Lung (tissue), 12 donors: Measurements from ENCODE around the gene EDN2. TPM values are rescaled to one million over a fixed set of nuclear protein-coding genes. Genes with fewer than 3 reads are reported as not detected.

ENCODE experiments used
- ATAC-seq: fragments of 200-7000 bp; cut with Tn5 transposase; one replicate; pipeline ENCODE4 v1.9.1; 2020; ENCODE audit warnings: moderate number of reproducible peaks; ENCODE audit not compliant: insufficient read depth, low FRiP score
- DNase-seq, 3 donors: peaks; one replicate each; pipeline ENCODE4 v3.0.0-alpha.2; 2013 to 2017
- H3K27ac ChIP-seq, 2 donors: one replicate each; pipeline ENCODE4 v1.5.1; 2013; ENCODE audit warnings: mild to moderate bottlenecking in 2 of 2, moderate library complexity in 2 of 2, control low read depth in 1 of 2, inconsistent platforms in 1 of 2, low read depth in 1 of 2, low read length in 1 of 2
- H3K27me3 ChIP-seq, 3 donors: one replicate each; pipeline ENCODE4 v1.5.1; 2013; ENCODE audit warnings: low read length in 2 of 3; ENCODE audit not compliant: control insufficient read depth in 3 of 3, insufficient read depth in 3 of 3
- H3K36me3 ChIP-seq, 4 donors: one replicate each; pipeline ENCODE4 v1.5.1; 2013; ENCODE audit warnings: low read length in 4 of 4, mild to moderate bottlenecking in 1 of 4, moderate library complexity in 1 of 4; ENCODE audit not compliant: control insufficient read depth in 4 of 4, insufficient read depth in 4 of 4
- H3K4me1 ChIP-seq, 5 donors: one replicate each; pipeline ENCODE4 v1.5.1; 2013; ENCODE audit warnings: low read length in 5 of 5, mild to moderate bottlenecking in 2 of 5, moderate library complexity in 1 of 5; ENCODE audit not compliant: control insufficient read depth in 5 of 5, insufficient read depth in 5 of 5
- H3K4me3 ChIP-seq: one replicate; pipeline ENCODE4 v1.5.1; 2013; ENCODE audit warnings: mild to moderate bottlenecking, control low read depth, moderate library complexity
- H3K9ac ChIP-seq, 2 donors: one replicate each; pipeline ENCODE4 v1.5.1; 2013; ENCODE audit warnings: low read length in 2 of 2, control low read depth in 1 of 2; ENCODE audit not compliant: insufficient read depth in 1 of 2
- H3K9me3 ChIP-seq, 4 donors: one replicate each; pipeline ENCODE4 v1.5.1; 2013; ENCODE audit warnings: low read length in 3 of 4, mild to moderate bottlenecking in 1 of 4, moderate library complexity in 1 of 4; ENCODE audit not compliant: control insufficient read depth in 4 of 4, insufficient read depth in 3 of 4
- WGBS, 2 donors: extraction: QIAGEN DNeasy Blood & Tissue Kit; methylation state at CpG; one replicate each; pipeline ENCODE4 v1.1.7; 2013; 5-methylcytosine and 5-hydroxymethylcytosine counted together
- polyA plus RNA-seq, 2 donors: library from polyadenylated mRNA; stranded (reverse); fragments of 200-250 nt; gene quantifications; one replicate each; pipeline ENCODE4 v1.2.1, GENCODE V29; 2013
- total RNA-seq, 2 donors: library from RNA; depleted of rRNA in 1 of 2; stranded (reverse); fragments of >200 nt in 1 of 2; gene quantifications; one replicate each; pipeline ENCODE4 v1.2.1, GENCODE V29; 2014 to 2021
- TF ChIP-seq, protein P1 (sequence below): IDR thresholded peaks from 2 replicates; pipeline ENCODE4 v1.5.1; 2012; ENCODE audit warnings: mild to moderate bottlenecking; ENCODE audit errors: control extremely low read depth, extremely low read depth
- donor health status: control.
- donor health status: control.
- donor health status: Bipolar disorder and iron deficiency.
- donor health status: healthy.
- donor health status: DM: yes; HTN: yes; CAD: no.

Gene EDN2
- total and polyA plus RNA-seq, 4 donors: 0.85 to 15.2 (median 2.4) TPM

DNA sequence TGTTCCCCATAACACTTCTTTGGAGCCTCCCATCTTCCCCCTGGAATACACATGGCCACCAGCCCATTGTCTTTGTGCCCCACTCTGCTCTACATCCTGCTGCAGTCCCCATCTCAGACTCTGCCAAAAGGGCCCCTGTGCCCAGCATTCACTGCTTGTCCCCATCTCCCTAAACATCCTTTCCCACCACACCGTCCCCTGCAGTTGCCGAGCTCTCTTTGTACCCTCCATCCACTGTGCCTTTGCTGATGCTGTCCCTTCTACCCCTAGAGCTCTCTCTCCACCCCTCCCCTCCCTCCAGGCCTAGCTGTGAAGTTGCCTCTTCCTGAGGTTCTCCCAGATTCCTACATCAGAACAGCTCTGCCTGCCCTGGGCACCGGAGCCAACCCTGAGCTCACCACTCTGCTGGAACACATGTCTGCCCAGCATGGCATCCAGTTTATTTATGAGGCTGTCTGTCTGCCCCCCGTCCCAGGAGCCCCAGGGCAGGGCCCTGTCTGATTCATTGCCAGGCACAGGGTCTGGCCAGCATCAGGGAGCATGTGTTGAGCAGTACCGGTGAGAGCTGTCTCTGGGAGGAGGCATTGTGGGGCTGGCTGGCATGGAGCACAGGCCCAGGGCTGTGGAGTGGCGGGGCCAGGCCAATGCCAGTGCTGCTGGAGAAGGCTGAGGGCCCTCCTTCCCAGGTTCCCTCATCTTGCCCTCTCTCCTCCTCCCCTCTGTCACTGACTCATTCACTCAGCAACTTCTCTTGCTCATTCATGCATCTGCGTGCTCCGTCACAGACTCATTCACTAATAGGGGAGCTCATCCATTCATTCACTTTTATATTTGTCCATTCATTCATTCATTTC lies 28.8 kb downstream of the EDN2 start:
- 89 to 95% methylated on average over 8 of the region's 8 CpGs for WGBS, 2 donors
- DNase-seq (no peak), ATAC-seq (peak; percentile 38)
- H3K4me3 ChIP-seq: no peak overlapping the region
- peaks cover 0 to 24% (median 2%) of the 10 kb centered on the region in 5 donors for H3K4me1 ChIP-seq
- H3K36me3 ChIP-seq: no peaks in the 10 kb centered on the region
- H3K9me3 ChIP-seq: no peaks in the 10 kb centered on the region
- no peak overlapping the region for H3K9ac ChIP-seq
- TF ChIP-seq, protein P1, sequence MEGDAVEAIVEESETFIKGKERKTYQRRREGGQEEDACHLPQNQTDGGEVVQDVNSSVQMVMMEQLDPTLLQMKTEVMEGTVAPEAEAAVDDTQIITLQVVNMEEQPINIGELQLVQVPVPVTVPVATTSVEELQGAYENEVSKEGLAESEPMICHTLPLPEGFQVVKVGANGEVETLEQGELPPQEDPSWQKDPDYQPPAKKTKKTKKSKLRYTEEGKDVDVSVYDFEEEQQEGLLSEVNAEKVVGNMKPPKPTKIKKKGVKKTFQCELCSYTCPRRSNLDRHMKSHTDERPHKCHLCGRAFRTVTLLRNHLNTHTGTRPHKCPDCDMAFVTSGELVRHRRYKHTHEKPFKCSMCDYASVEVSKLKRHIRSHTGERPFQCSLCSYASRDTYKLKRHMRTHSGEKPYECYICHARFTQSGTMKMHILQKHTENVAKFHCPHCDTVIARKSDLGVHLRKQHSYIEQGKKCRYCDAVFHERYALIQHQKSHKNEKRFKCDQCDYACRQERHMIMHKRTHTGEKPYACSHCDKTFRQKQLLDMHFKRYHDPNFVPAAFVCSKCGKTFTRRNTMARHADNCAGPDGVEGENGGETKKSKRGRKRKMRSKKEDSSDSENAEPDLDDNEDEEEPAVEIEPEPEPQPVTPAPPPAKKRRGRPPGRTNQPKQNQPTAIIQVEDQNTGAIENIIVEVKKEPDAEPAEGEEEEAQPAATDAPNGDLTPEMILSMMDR: no peak
- H3K27me3 ChIP-seq: no peaks in the 10 kb centered on the region
- peak overlapping the region in 1 of 2 donors; percentile 47 for H3K27ac ChIP-seq

DNA sequence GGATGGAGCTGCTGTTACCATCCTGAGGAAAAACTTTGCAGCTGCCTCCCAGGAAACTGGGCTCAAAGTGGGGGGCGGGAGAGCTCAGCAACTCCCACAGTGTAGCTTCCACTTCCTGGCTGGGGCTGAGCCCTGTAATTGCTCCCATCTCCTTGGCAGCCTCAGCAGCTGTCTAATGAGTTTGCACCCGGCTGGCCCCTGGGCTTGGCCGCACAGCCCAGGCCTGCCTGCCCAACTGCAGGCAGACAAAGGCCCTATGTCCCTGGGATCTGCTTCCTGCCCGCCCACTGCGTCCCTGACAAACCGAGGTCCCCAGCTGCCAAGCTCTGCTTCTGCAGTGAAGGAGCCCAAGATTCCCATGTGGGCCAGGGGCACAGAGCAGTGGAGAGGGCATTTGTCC lies 30.1 kb downstream of the EDN2 start:
- Histone ChIP-seq H3K27ac (no peak overlapping the region), H3K36me3 (no peaks in the 10 kb centered on the region), H3K27me3 (no peaks in the 10 kb centered on the region), H3K4me1 (peaks cover 0 to 29% (median 2%) of the 10 kb centered on the region in 5 donors), H3K9me3 (no peaks in the 10 kb centered on the region), H3K9ac (no peak overlapping the region), H3K4me3 (no peak overlapping the region)
- TF ChIP-seq, protein P1: no peak
- peak; percentile 72 to 87 (median 76) for DNase-seq
- 82 to 86% methylated on average over 6 of the region's 6 CpGs for WGBS, 2 donors
- ATAC-seq: no peak

DNA sequence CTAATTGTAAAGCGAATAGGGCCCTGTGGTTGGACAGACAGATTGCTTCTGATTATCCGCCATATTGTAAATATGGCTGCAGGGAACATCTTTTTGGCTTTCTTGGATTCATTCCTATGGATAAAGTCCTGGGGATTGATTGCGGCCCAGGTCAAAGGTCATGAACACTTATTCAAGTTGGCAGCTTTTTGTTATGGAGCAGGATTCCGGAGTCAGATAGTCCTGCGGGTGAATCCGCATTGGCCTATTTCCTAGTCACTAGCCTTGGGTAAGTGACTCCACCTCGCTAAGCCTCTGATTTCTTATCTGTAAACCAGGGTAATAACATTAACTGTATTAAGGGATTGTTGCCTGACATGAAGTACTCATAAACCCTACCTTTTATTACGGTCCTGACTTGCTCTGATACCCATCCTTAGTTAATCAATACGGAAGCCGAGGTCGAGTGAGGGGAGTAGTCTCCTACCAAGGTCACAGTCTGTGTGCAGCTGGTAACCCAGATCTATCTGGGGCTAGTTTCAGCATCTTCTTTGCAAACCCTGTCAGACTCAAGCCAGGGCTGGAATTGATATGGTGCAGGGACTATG lies 31.7 kb downstream of the EDN2 start:
- 94 to 97% methylated on average over 11 of the region's 11 CpGs for WGBS, 2 donors
- H3K4me3 ChIP-seq: no peak overlapping the region
- peaks cover 0 to 36% (median 2%) of the 10 kb centered on the region in 5 donors for H3K4me1 ChIP-seq
- H3K9ac ChIP-seq: no peak overlapping the region
- no peaks in the 10 kb centered on the region for H3K36me3 ChIP-seq
- TF ChIP-seq, protein P1: no peak
- H3K9me3 ChIP-seq: no peaks in the 10 kb centered on the region
- no peak for DNase-seq
- no peak overlapping the region for H3K27ac ChIP-seq
- no peak for ATAC-seq
- H3K27me3 ChIP-seq: no peaks in the 10 kb centered on the region
